HEK293 (cell line): ENCODE data around the gene L3MBTL3.

Experiments used
- CTCF ChIA-PET: fragments of 350-600 bp; formaldehyde crosslinking; extraction: SDS; loops from one replicate; lab custom pipeline; 2021; ENCODE audit warnings: antibody characterized with exemption; lab: Yijun Ruan, JAX
- POLR2A ChIA-PET: fragments of 300-600 bp; formaldehyde crosslinking; extraction: SDS; loops from one replicate; lab custom pipeline; 2020; ENCODE audit warnings: antibody characterized with exemption, inconsistent platforms; lab: Yijun Ruan, JAX
- H3K27ac ChIP-seq: fragments of 200-500 bp; sonication (Bioruptor generic); 2 replicates; pipeline ENCODE4 v1.5.1; 2014; ENCODE audit warnings: low read depth, low read length, control low read depth, inconsistent platforms; ENCODE audit errors: extremely low read depth
- H3K36me3 ChIP-seq, 2 experiments: fragments of 200-500 bp in 1 of 2; sonication (Bioruptor generic) in 1 of 2; 1 replicate in 1 of 2; 2 replicates in 1 of 2; pipeline ENCODE4 v1.5.1; 2014 to 2017; ENCODE audit warnings: inconsistent platforms in 2 of 2, low read length in 2 of 2; ENCODE audit not compliant: control insufficient read depth in 2 of 2, insufficient read depth in 1 of 2
- H3K4me1 ChIP-seq: fragments of 200-500 bp; sonication (Bioruptor generic); 2 replicates; pipeline ENCODE4 v1.5.1; 2014; ENCODE audit warnings: mild to moderate bottlenecking, low read length, inconsistent platforms; ENCODE audit not compliant: control insufficient read depth, insufficient read depth
- H3K4me3 ChIP-seq: 2 replicates; pipeline ENCODE4 v1.5.1; 2011; ENCODE audit warnings: low read depth, mild to moderate bottlenecking, control low read depth, low read length, moderate library complexity
- H3K9me3 ChIP-seq: fragments of 200-500 bp; sonication (Bioruptor generic); 2 replicates; pipeline ENCODE4 v1.5.1; 2014; ENCODE audit warnings: low read depth, low read length, inconsistent platforms; ENCODE audit not compliant: control insufficient read depth, insufficient read depth
- KLF17 ChIP-seq: fragments of 450-650 bp; formaldehyde crosslinking; IDR thresholded peaks from 2 replicates; pipeline ENCODE4 v1.5.1; 2016; ENCODE audit warnings: missing biosample characterization, missing genetic modification characterization
- KLF8 ChIP-seq: fragments of 450-650 bp; formaldehyde crosslinking; IDR thresholded peaks from 2 replicates; pipeline ENCODE4 v1.5.1; 2016; ENCODE audit warnings: missing biosample characterization, missing genetic modification characterization
- OVOL3 ChIP-seq: fragments of 450-650 bp; formaldehyde crosslinking; IDR thresholded peaks from 2 replicates; pipeline ENCODE4 v1.5.1; 2016; ENCODE audit warnings: missing biosample characterization, missing genetic modification characterization
- RBAK ChIP-seq: fragments of 450-650 bp; formaldehyde crosslinking; IDR thresholded peaks from 2 replicates; pipeline ENCODE4 v1.5.1; 2016; ENCODE audit warnings: missing biosample characterization, missing genetic modification characterization
- SP2 ChIP-seq: fragments of 450-650 bp; formaldehyde crosslinking; IDR thresholded peaks from 2 replicates; pipeline ENCODE4 v1.5.1; 2016; ENCODE audit warnings: missing biosample characterization, missing genetic modification characterization
- ZBTB17 ChIP-seq: fragments of 450-650 bp; formaldehyde crosslinking; IDR thresholded peaks from 2 replicates; pipeline ENCODE4 v1.5.1; 2016; ENCODE audit warnings: missing biosample characterization, missing genetic modification characterization
- ZNF184 ChIP-seq: fragments of 450-650 bp; IDR thresholded peaks from 2 replicates; pipeline ENCODE4 v1.5.1; 2018; ENCODE audit warnings: missing biosample characterization, mild to moderate bottlenecking, missing genetic modification characterization
- ZNF202 ChIP-seq: fragments of 450-650 bp; formaldehyde crosslinking; IDR thresholded peaks from 2 replicates; pipeline ENCODE4 v1.5.1; 2016; ENCODE audit warnings: missing biosample characterization, missing genetic modification characterization, borderline replicate concordance
- ZNF248 ChIP-seq: fragments of 450-650 bp; formaldehyde crosslinking; IDR thresholded peaks from 2 replicates; pipeline ENCODE4 v1.5.1; 2017; ENCODE audit warnings: missing biosample characterization, missing genetic modification characterization
- ZNF350 ChIP-seq: fragments of 450-650 bp; formaldehyde crosslinking; IDR thresholded peaks from 2 replicates; pipeline ENCODE4 v1.5.0; 2017; ENCODE audit warnings: missing biosample characterization, mild to moderate bottlenecking, missing genetic modification characterization
- ZNF37A ChIP-seq: fragments of 450-650 bp; IDR thresholded peaks from 2 replicates; pipeline ENCODE4 v1.5.1; 2018; ENCODE audit warnings: missing biosample characterization, missing genetic modification characterization
- ZNF391 ChIP-seq: fragments of 450-650 bp; formaldehyde crosslinking; IDR thresholded peaks from 2 replicates; pipeline ENCODE4 v1.5.1; 2016; ENCODE audit warnings: low read depth, missing biosample characterization, missing genetic modification characterization, borderline replicate concordance
- ZNF433 ChIP-seq: fragments of 450-650 bp; formaldehyde crosslinking; IDR thresholded peaks from 2 replicates; pipeline ENCODE4 v1.5.1; 2016; ENCODE audit warnings: missing biosample characterization, missing genetic modification characterization, low read depth
- ZNF48 ChIP-seq: fragments of 450-650 bp; formaldehyde crosslinking; IDR thresholded peaks from 2 replicates; pipeline ENCODE4 v1.5.1; 2016; ENCODE audit warnings: missing biosample characterization, missing genetic modification characterization
- ZNF488 ChIP-seq: fragments of 450-650 bp; formaldehyde crosslinking; IDR thresholded peaks from 2 replicates; pipeline ENCODE4 v1.5.1; 2016; ENCODE audit warnings: missing biosample characterization, missing genetic modification characterization
- ZNF513 ChIP-seq: fragments of 450-650 bp; IDR thresholded peaks from 2 replicates; pipeline ENCODE4 v1.5.1; 2018; ENCODE audit warnings: missing biosample characterization, missing genetic modification characterization
- ZNF530 ChIP-seq: fragments of 450-650 bp; formaldehyde crosslinking; IDR thresholded peaks from 2 replicates; pipeline ENCODE4 v1.5.1; 2016; ENCODE audit warnings: low read depth, missing biosample characterization, missing genetic modification characterization
- ZNF544 ChIP-seq: fragments of 450-650 bp; formaldehyde crosslinking; IDR thresholded peaks from 2 replicates; pipeline ENCODE4 v1.5.0; 2017; ENCODE audit warnings: missing biosample characterization, missing genetic modification characterization
- ZNF600 ChIP-seq: fragments of 450-650 bp; formaldehyde crosslinking; IDR thresholded peaks from 2 replicates; pipeline ENCODE4 v1.5.1; 2016; ENCODE audit warnings: missing biosample characterization, missing genetic modification characterization
- ZNF639 ChIP-seq: fragments of 450-650 bp; formaldehyde crosslinking; IDR thresholded peaks from 2 replicates; pipeline ENCODE4 v1.5.1; 2016; ENCODE audit warnings: missing biosample characterization, missing genetic modification characterization
- ZNF658 ChIP-seq: fragments of 450-650 bp; formaldehyde crosslinking; IDR thresholded peaks from 2 replicates; pipeline ENCODE4; 2016; ENCODE audit warnings: missing biosample characterization, missing genetic modification characterization
- ZNF701 ChIP-seq: fragments of 450-650 bp; formaldehyde crosslinking; IDR thresholded peaks from 2 replicates; pipeline ENCODE4 v1.5.1; 2016; ENCODE audit warnings: missing biosample characterization, missing genetic modification characterization
- ZSCAN4 ChIP-seq: fragments of 450-650 bp; formaldehyde crosslinking; IDR thresholded peaks from 2 replicates; pipeline ENCODE4 v1.5.1; 2017; ENCODE audit warnings: missing biosample characterization, missing genetic modification characterization
- ZSCAN5A ChIP-seq: fragments of 450-650 bp; formaldehyde crosslinking; IDR thresholded peaks from 2 replicates; pipeline ENCODE4 v1.5.1; 2016; ENCODE audit warnings: missing biosample characterization, missing genetic modification characterization
- ZXDB ChIP-seq: fragments of 450-650 bp; formaldehyde crosslinking; IDR thresholded peaks from 2 replicates; pipeline ENCODE4 v1.5.1; 2016; ENCODE audit warnings: missing biosample characterization, missing genetic modification characterization

The L3MBTL3 gene

GRCh38 chr6:130000526-130001421 is 17.6 kb upstream of the L3MBTL3 start:
- ChIA-PET POLR2A (no interaction called here), CTCF (no interaction called here)
- Histone ChIP-seq H3K4me1 (no peaks in the 10 kb centered on the region), H3K4me3 (no peak overlapping the region), H3K36me3 (no peaks in the 10 kb centered on the region), H3K9me3 (no peaks in the 10 kb centered on the region), H3K27ac (no peak overlapping the region)
- no peak for TF ChIP-seq ZNF391
- TF ChIP-seq ZNF433, result no peak
- no peak for TF ChIP-seq SP2 (tag by site-specific recombination)
- TF ChIP-seq KLF17, result no peak
- no peak for TF ChIP-seq ZNF350 (tag by site-specific recombination)
- TF ChIP-seq ZNF639, result no peak
- TF ChIP-seq ZNF530, result no peak

- Histone ChIP-seq H3K36me3 (no peaks in the 10 kb centered on the region), H3K9me3 (no peaks in the 10 kb centered on the region), H3K27ac (no peak overlapping the region), H3K4me3 (no peak overlapping the region), H3K4me1 (no peaks in the 10 kb centered on the region)
- no peak for TF ChIP-seq ZBTB17 (tag by site-specific recombination)
- TF ChIP-seq KLF8 (tag by site-specific recombination), result no peak
- no peak for TF ChIP-seq ZNF600 (tag by site-specific recombination)
- ChIA-PET CTCF (no interaction called here), POLR2A (no interaction called here)
Observed at GRCh38 chr6:130008236-130008873, 10.0 kb upstream of the L3MBTL3 start.

GRCh38 chr6:130009146-130009545 is 9.2 kb upstream of the L3MBTL3 start:
- POLR2A ChIA-PET, result no interaction called here
- CTCF ChIA-PET, result interaction anchor here (0.6 kb wide), 1 partner anchor 21 kb away, joined by 3 read pairs; no protein-coding TSS in a partner anchor
- TF ChIP-seq ZNF248 (tag by site-specific recombination) (no peak), ZNF202 (tag by site-specific recombination) (no peak), ZNF701 (tag by site-specific recombination) (no peak), ZNF513 (tag by site-specific recombination) (no peak), ZNF48 (tag by site-specific recombination) (no peak), ZNF530 (no peak), OVOL3 (tag by site-specific recombination) (no peak), ZNF488 (tag by site-specific recombination) (no peak), ZNF544 (tag by site-specific recombination) (no peak), ZNF37A (tag by site-specific recombination) (no peak), ZNF184 (tag by site-specific recombination) (no peak), RBAK (tag by site-specific recombination) (no peak), ZSCAN5A (no peak), ZXDB (no peak), ZSCAN4 (tag by site-specific recombination) (no peak), ZNF658 (no peak)

More at GRCh38 chr6:130009146-130009545, 9.2 kb upstream of the L3MBTL3 start:
- Histone ChIP-seq H3K4me3 (no peak overlapping the region), H3K36me3 (no peaks in the 10 kb centered on the region), H3K27ac (no peak overlapping the region), H3K9me3 (no peaks in the 10 kb centered on the region), H3K4me1 (no peaks in the 10 kb centered on the region)
